ENCODE measurements around the gene FMNL2.

The FMNL2 gene

GRCh38 chr2:152437276-152438108 lies 102.5 kb downstream of the FMNL2 start:
- DNase-seq, result no peak
- Histone ChIP-seq H3K9me3 (ENCODE audit: severe bottlenecking) (no peaks in the 10 kb centered on the region), H3K36me3 (no peaks in the 10 kb centered on the region), H3K4me3 (ENCODE audit: low read depth, low read length) (no peak overlapping the region), H3K27ac (no peak overlapping the region), H3K27me3 (ENCODE audit: insufficient read depth, low read depth, severe bottlenecking) (no peaks in the 10 kb centered on the region)
- no peak for TF ChIP-seq CTCF (IDR thresholded peaks at IDR 0.05; ENCODE audit: low read depth, low read length)

GRCh38 chr2:152440049-152440448 lies 105.1 kb downstream of the FMNL2 start:
- no peaks in the 10 kb centered on the region for H3K36me3 ChIP-seq
- H3K4me3 ChIP-seq (ENCODE audit: low read depth, low read length), result no peak overlapping the region
- H3K9me3 ChIP-seq (ENCODE audit: severe bottlenecking), result no peaks in the 10 kb centered on the region
- no peak for TF ChIP-seq CTCF (IDR thresholded peaks at IDR 0.05; ENCODE audit: low read depth, low read length)
- H3K27ac ChIP-seq, result no peak overlapping the region
- no peak for DNase-seq
- no peaks in the 10 kb centered on the region for H3K27me3 ChIP-seq (ENCODE audit: insufficient read depth, low read depth, severe bottlenecking)

- Histone ChIP-seq H3K36me3 (no peaks in the 10 kb centered on the region), H3K27me3 (ENCODE audit: insufficient read depth, low read depth, severe bottlenecking) (no peaks in the 10 kb centered on the region), H3K27ac (no peak overlapping the region), H3K4me3 (ENCODE audit: low read depth, low read length) (no peak overlapping the region), H3K9me3 (ENCODE audit: severe bottlenecking) (no peaks in the 10 kb centered on the region)
- no peak for DNase-seq
- TF ChIP-seq CTCF (IDR thresholded peaks at IDR 0.05; ENCODE audit: low read depth, low read length), result no peak
Observed at GRCh38 chr2:152440460-152440859, 105.5 kb downstream of the FMNL2 start.

GRCh38 chr2:152441961-152442360 lies 107.0 kb downstream of the FMNL2 start:
- Histone ChIP-seq H3K4me3 (ENCODE audit: low read depth, low read length) (no peak overlapping the region), H3K27ac (no peak overlapping the region)
- TF ChIP-seq CTCF (IDR thresholded peaks at IDR 0.05; ENCODE audit: low read depth, low read length), result no peak

GRCh38 chr2:152443771-152444170 lies 108.8 kb downstream of the FMNL2 start:
- Histone ChIP-seq H3K27ac (no peak overlapping the region), H3K36me3 (no peaks in the 10 kb centered on the region), H3K9me3 (ENCODE audit: severe bottlenecking) (no peaks in the 10 kb centered on the region), H3K4me3 (ENCODE audit: low read depth, low read length) (no peak overlapping the region), H3K27me3 (ENCODE audit: insufficient read depth, low read depth, severe bottlenecking) (no peaks in the 10 kb centered on the region)
- TF ChIP-seq CTCF (IDR thresholded peaks at IDR 0.05; ENCODE audit: low read depth, low read length), result no peak
- DNase-seq, result no peak

More at GRCh38 chr2:152441961-152442360, 107.0 kb downstream of the FMNL2 start:
- Histone ChIP-seq H3K36me3 (no peaks in the 10 kb centered on the region), H3K9me3 (ENCODE audit: severe bottlenecking) (no peaks in the 10 kb centered on the region), H3K27me3 (ENCODE audit: insufficient read depth, low read depth, severe bottlenecking) (no peaks in the 10 kb centered on the region)
- DNase-seq, result no peak

GRCh38 chr2:152444448-152444847 lies 109.5 kb downstream of the FMNL2 start:
- TF ChIP-seq CTCF (IDR thresholded peaks at IDR 0.05; ENCODE audit: low read depth, low read length), result no peak
- no peak for DNase-seq
- Histone ChIP-seq H3K36me3 (no peaks in the 10 kb centered on the region), H3K4me3 (ENCODE audit: low read depth, low read length) (no peak overlapping the region), H3K9me3 (ENCODE audit: severe bottlenecking) (no peaks in the 10 kb centered on the region), H3K27me3 (ENCODE audit: insufficient read depth, low read depth, severe bottlenecking) (no peaks in the 10 kb centered on the region), H3K27ac (no peak overlapping the region)
